WTC11 (cell line): Measurements from ENCODE around the gene REL. TPM values are rescaled to one million over a fixed set of nuclear protein-coding genes. Genes with fewer than 3 reads are reported as not detected.

ENCODE experiments used
- ATF2 ChIP-seq: sonication (generic); formaldehyde crosslinking; IDR thresholded peaks from 2 replicates; pipeline ENCODE4 v1.8.1; 2022; ENCODE audit warnings: low read depth, missing genetic modification reagents, borderline replicate concordance
- CREB1 ChIP-seq: sonication (generic); formaldehyde crosslinking; IDR thresholded peaks from 2 replicates; pipeline ENCODE4 v1.8.0; 2023; ENCODE audit warnings: mild to moderate bottlenecking, missing genetic modification reagents
- E2F5 ChIP-seq: sonication (generic); formaldehyde crosslinking; IDR thresholded peaks from 2 replicates; pipeline ENCODE4 v1.8.1; 2022; ENCODE audit warnings: mild to moderate bottlenecking, moderate library complexity, missing genetic modification reagents
- ESRRA ChIP-seq: sonication (generic); formaldehyde crosslinking; IDR thresholded peaks from 2 replicates; pipeline ENCODE4 v1.8.1; 2022; ENCODE audit warnings: mild to moderate bottlenecking, missing genetic modification reagents, borderline replicate concordance
- FOXK1 ChIP-seq: sonication (generic); formaldehyde crosslinking; IDR thresholded peaks from 2 replicates; pipeline ENCODE4 v1.8.0; 2022; ENCODE audit warnings: mild to moderate bottlenecking, moderate library complexity, missing genetic modification reagents
- FOXP4 ChIP-seq: sonication (generic); formaldehyde crosslinking; IDR thresholded peaks from 2 replicates; pipeline ENCODE4 v1.8.0; 2022; ENCODE audit warnings: mild to moderate bottlenecking, missing genetic modification reagents
- GABPB1 ChIP-seq: sonication (generic); formaldehyde crosslinking; IDR thresholded peaks from 2 replicates; pipeline ENCODE4 v1.8.1; 2023; ENCODE audit warnings: mild to moderate bottlenecking, missing genetic modification reagents
- GRHL2 ChIP-seq: fragments of 250-450 bp; sonication (Bioruptor Pico); IDR thresholded peaks from 2 replicates; pipeline ENCODE4 v1.8.0; 2022; ENCODE audit warnings: mild to moderate bottlenecking, moderate library complexity; ENCODE audit not compliant: insufficient replicate concordance, severe bottlenecking
- IRF1 ChIP-seq: sonication (generic); formaldehyde crosslinking; IDR thresholded peaks from 2 replicates; pipeline ENCODE4 v1.8.0; 2023; ENCODE audit warnings: missing genetic modification reagents
- MAX ChIP-seq: sonication (generic); formaldehyde crosslinking; IDR thresholded peaks from 2 replicates; pipeline ENCODE4 v1.8.0; 2022; ENCODE audit warnings: mild to moderate bottlenecking, missing genetic modification reagents
- NFYB ChIP-seq: sonication (generic); formaldehyde crosslinking; conservative IDR thresholded peaks from 2 replicates; pipeline ENCODE4 v1.8.0; 2022; ENCODE audit warnings: low read depth, missing genetic modification reagents
- NR2C2 ChIP-seq: sonication (generic); formaldehyde crosslinking; IDR thresholded peaks from 2 replicates; pipeline ENCODE4 v1.8.0; 2022; ENCODE audit warnings: mild to moderate bottlenecking, missing genetic modification reagents
- SOX15 ChIP-seq: fragments of 250-450 bp; sonication (Bioruptor Pico); IDR thresholded peaks from 2 replicates; pipeline ENCODE4 v1.9.0; 2021; ENCODE audit warnings: mild to moderate bottlenecking
- SP1 ChIP-seq: sonication (generic); formaldehyde crosslinking; conservative IDR thresholded peaks from 2 replicates; pipeline ENCODE4 v1.8.1; 2022; ENCODE audit warnings: missing genetic modification reagents
- TEAD1 ChIP-seq: sonication (generic); formaldehyde crosslinking; IDR thresholded peaks from 2 replicates; pipeline ENCODE4 v1.8.0; 2022; ENCODE audit warnings: mild to moderate bottlenecking, missing genetic modification reagents
- TP53 ChIP-seq: sonication (generic); formaldehyde crosslinking; IDR thresholded peaks from 2 replicates; pipeline ENCODE4 v1.8.1; 2023; ENCODE audit warnings: mild to moderate bottlenecking, missing genetic modification reagents
- ZNF121 ChIP-seq: sonication (generic); formaldehyde crosslinking; IDR thresholded peaks from 2 replicates; pipeline ENCODE4 v1.8.0; 2023; ENCODE audit warnings: missing genetic modification reagents
- ZNF219 ChIP-seq: sonication (generic); formaldehyde crosslinking; IDR thresholded peaks from 2 replicates; pipeline ENCODE4 v1.8.0; 2023; ENCODE audit warnings: missing genetic modification reagents, mild to moderate bottlenecking, borderline replicate concordance
- ZNF232 ChIP-seq: sonication (generic); formaldehyde crosslinking; IDR thresholded peaks from 2 replicates; pipeline ENCODE4 v1.8.0; 2022; ENCODE audit warnings: mild to moderate bottlenecking, missing genetic modification reagents
- ZNF263 ChIP-seq: sonication (generic); formaldehyde crosslinking; IDR thresholded peaks from 2 replicates; pipeline ENCODE4 v1.8.1; 2022; ENCODE audit warnings: low read depth, mild to moderate bottlenecking, moderate library complexity, missing genetic modification reagents
- total RNA-seq: library from RNA; stranded (reverse); gene quantifications from 3 replicates; pipeline ENCODE4 v1.2.3, GENCODE V29; 2021
- TF ChIP-seq, protein P1 (sequence below): sonication (generic); formaldehyde crosslinking; IDR thresholded peaks from 2 replicates; pipeline ENCODE4 v1.8.1; 2023; ENCODE audit warnings: mild to moderate bottlenecking, missing genetic modification reagents, moderate library complexity
- TF ChIP-seq, protein P2 (sequence below): sonication (generic); formaldehyde crosslinking; IDR thresholded peaks from 2 replicates; pipeline ENCODE4 v1.8.1; 2023; ENCODE audit warnings: mild to moderate bottlenecking, missing genetic modification reagents
- TF ChIP-seq, protein P3 (sequence below): fragments of 200-600 bp; IDR thresholded peaks from 2 replicates; pipeline ENCODE4 v1.8.0; 2022; ENCODE audit warnings: antibody characterized with exemption
- TF ChIP-seq, protein P4 (sequence below): sonication (generic); formaldehyde crosslinking; IDR thresholded peaks from 2 replicates; pipeline ENCODE4 v1.8.0; 2022; ENCODE audit warnings: missing genetic modification reagents

The REL gene
- total RNA-seq, 1 experiment from 2014 or later: 8.4 TPM

DNA sequence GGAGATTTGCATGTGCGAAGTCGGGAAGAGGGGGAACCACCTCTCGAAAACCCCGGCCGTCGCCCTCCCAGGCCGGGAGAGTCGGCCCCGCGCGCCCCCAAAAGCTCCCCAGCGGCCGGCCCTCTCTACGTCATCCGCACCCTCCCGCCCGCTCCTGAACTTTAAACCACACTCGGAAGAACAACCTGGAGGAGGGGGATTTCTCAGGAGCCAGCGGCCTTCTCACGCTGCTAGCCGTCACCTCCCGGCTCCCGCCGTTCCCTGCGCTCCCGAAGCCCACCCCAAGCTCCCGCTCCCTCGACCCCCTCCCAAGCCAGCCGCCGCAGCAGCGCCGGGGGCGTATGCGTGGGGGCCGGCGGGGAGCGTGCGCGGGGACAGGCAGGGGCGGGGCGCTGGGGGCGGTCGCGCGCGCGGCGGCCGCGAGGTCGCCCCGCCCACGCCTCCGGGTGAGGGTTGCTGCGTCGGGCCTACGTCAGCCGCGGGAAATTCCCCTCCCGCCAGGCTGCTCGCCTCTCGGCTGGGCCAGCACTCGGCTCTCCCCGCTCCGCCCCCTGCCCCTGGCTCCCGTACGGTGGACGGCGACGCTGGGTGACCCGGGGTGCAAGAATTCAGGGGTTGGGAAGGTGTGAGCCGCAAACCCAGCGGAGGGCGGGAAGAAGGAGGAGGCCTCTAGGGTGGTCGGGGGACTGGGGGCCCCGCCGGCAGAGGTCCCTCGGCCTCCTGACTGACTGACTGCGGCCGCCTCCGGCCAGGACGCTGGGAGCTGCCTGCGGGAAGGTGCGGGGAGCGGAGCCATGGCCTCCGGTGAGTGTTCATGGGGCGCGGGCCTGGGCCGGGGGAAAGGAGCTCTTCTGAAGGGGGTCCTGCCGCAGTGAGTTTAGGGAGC is at the start of gene REL (continued):
- TF ChIP-seq SOX15 (CRISPR knock-in tag) (no peak), ZNF263 (CRISPR knock-in tag) (no peak), CREB1 (0 out of 2 replicates have a peak, but pooled peaks have one; percentile 68), TP53 (CRISPR knock-in tag) (no peak), E2F5 (peak; percentile 62), NR2C2 (CRISPR knock-in tag) (no peak), FOXK1 (CRISPR knock-in tag) (peak; percentile 65; the same call in 1 of the 2 replicates), GABPB1 (peak; percentile 62; the same call in 1 of the 2 replicates), IRF1 (no peak), ZNF121 (CRISPR knock-in tag) (no peak), SP1 (peak; percentile 88), ZNF219 (CRISPR knock-in tag) (no peak), FOXP4 (CRISPR knock-in tag) (peak; percentile 62; the same call in 1 of the 2 replicates), NFYB (CRISPR knock-in tag) (no peak), ESRRA (no peak; the same call in 1 of the 2 replicates), TEAD1 (CRISPR knock-in tag) (peak; percentile 82; the same call in 1 of the 2 replicates), GRHL2 (CRISPR knock-in tag) (no peak), ATF2 (no peak), ZNF232 (CRISPR knock-in tag) (peak; percentile 21; the same call in 1 of the 2 replicates), MAX (CRISPR knock-in tag) (peak; percentile 33; the same call in 1 of the 2 replicates)
- TF ChIP-seq, protein P1, sequence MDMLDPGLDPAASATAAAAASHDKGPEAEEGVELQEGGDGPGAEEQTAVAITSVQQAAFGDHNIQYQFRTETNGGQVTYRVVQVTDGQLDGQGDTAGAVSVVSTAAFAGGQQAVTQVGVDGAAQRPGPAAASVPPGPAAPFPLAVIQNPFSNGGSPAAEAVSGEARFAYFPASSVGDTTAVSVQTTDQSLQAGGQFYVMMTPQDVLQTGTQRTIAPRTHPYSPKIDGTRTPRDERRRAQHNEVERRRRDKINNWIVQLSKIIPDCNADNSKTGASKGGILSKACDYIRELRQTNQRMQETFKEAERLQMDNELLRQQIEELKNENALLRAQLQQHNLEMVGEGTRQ: no peak
- TF ChIP-seq, protein P2, sequence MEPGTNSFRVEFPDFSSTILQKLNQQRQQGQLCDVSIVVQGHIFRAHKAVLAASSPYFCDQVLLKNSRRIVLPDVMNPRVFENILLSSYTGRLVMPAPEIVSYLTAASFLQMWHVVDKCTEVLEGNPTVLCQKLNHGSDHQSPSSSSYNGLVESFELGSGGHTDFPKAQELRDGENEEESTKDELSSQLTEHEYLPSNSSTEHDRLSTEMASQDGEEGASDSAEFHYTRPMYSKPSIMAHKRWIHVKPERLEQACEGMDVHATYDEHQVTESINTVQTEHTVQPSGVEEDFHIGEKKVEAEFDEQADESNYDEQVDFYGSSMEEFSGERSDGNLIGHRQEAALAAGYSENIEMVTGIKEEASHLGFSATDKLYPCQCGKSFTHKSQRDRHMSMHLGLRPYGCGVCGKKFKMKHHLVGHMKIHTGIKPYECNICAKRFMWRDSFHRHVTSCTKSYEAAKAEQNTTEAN (CRISPR knock-in tag): no peak
- TF ChIP-seq, protein P3, sequence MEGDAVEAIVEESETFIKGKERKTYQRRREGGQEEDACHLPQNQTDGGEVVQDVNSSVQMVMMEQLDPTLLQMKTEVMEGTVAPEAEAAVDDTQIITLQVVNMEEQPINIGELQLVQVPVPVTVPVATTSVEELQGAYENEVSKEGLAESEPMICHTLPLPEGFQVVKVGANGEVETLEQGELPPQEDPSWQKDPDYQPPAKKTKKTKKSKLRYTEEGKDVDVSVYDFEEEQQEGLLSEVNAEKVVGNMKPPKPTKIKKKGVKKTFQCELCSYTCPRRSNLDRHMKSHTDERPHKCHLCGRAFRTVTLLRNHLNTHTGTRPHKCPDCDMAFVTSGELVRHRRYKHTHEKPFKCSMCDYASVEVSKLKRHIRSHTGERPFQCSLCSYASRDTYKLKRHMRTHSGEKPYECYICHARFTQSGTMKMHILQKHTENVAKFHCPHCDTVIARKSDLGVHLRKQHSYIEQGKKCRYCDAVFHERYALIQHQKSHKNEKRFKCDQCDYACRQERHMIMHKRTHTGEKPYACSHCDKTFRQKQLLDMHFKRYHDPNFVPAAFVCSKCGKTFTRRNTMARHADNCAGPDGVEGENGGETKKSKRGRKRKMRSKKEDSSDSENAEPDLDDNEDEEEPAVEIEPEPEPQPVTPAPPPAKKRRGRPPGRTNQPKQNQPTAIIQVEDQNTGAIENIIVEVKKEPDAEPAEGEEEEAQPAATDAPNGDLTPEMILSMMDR: no peak
- TF ChIP-seq, protein P4, sequence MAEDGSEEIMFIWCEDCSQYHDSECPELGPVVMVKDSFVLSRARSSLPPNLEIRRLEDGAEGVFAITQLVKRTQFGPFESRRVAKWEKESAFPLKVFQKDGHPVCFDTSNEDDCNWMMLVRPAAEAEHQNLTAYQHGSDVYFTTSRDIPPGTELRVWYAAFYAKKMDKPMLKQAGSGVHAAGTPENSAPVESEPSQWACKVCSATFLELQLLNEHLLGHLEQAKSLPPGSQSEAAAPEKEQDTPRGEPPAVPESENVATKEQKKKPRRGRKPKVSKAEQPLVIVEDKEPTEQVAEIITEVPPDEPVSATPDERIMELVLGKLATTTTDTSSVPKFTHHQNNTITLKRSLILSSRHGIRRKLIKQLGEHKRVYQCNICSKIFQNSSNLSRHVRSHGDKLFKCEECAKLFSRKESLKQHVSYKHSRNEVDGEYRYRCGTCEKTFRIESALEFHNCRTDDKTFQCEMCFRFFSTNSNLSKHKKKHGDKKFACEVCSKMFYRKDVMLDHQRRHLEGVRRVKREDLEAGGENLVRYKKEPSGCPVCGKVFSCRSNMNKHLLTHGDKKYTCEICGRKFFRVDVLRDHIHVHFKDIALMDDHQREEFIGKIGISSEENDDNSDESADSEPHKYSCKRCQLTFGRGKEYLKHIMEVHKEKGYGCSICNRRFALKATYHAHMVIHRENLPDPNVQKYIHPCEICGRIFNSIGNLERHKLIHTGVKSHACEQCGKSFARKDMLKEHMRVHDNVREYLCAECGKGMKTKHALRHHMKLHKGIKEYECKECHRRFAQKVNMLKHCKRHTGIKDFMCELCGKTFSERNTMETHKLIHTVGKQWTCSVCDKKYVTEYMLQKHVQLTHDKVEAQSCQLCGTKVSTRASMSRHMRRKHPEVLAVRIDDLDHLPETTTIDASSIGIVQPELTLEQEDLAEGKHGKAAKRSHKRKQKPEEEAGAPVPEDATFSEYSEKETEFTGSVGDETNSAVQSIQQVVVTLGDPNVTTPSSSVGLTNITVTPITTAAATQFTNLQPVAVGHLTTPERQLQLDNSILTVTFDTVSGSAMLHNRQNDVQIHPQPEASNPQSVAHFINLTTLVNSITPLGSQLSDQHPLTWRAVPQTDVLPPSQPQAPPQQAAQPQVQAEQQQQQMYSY (CRISPR knock-in tag): no peak
